ENCODE measurements around the gene VSIG4. TPM values are rescaled to one million over a fixed set of nuclear protein-coding genes. Genes with fewer than 3 reads are reported as not detected.

Gene VSIG4
- total and polyA plus RNA-seq, 2 of the 13 experiments (the other 11 are each of a cell fraction or from before 2014, with no cell fraction given), result not detected

GRCh38 chrX:66019310-66019652, 20.6 kb downstream of the VSIG4 start:
- Histone ChIP-seq H3K27me3 (ENCODE audit: control insufficient read depth in 1 of 2, insufficient read depth in 2 of 2, low read length in 2 of 2) (no peaks in the 10 kb centered on the region), H3K4me3 (replicated peaks in 1 of 3; ENCODE audit: insufficient read depth in 1 of 3, low read depth in 2 of 3, low read length in 3 of 3) (no peak overlapping the region), H3K4me2 (ENCODE audit: low read depth, low read length) (no peak overlapping the region), H3K4me1 (ENCODE audit: insufficient read depth, low read length) (no peaks in the 10 kb centered on the region), H3K9ac (ENCODE audit: insufficient read depth, low read depth, low read length) (no peak overlapping the region), H3K27ac (ENCODE audit: extremely low read length, insufficient read depth, low read length) (no peak overlapping the region), H4K20me1 (ENCODE audit: insufficient read depth, low read length) (no peaks in the 10 kb centered on the region), H2AFZ (ENCODE audit: low read length) (no peak overlapping the region), H3K79me2 (ENCODE audit: insufficient read depth, low read length) (no peaks in the 10 kb centered on the region), H3K36me3 (replicated peaks in 1 of 2; ENCODE audit: control insufficient read depth in 1 of 2, insufficient read depth in 2 of 2, low read length in 2 of 2) (no peaks in the 10 kb centered on the region), H3K9me3 (ENCODE audit: low read length) (no peaks in the 10 kb centered on the region)
- FAIRE-seq (no peak), DNase-seq (ENCODE audit: low spot score) (no peak), ATAC-seq (no peak)
- intact Hi-C loops (cut with micrococcal nuclease; ENCODE audit: unreplicated experiment), result no loop called here
- in situ Hi-C loops (cut with HindIII; ENCODE audit: extremely low pct_ligation_motif_present, low pct_unique_long_range_greater_than_20kb), result no loop called here
- TF ChIP-seq NFE2L1 (CRISPR knock-in tag; IDR thresholded peaks at IDR 0.05; ENCODE audit: borderline replicate concordance) (no peak), HMGA1 (CRISPR knock-in tag; conservative IDR thresholded peaks at IDR 0.05) (no peak), ZSCAN9 (CRISPR knock-in tag; IDR thresholded peaks at IDR 0.05; ENCODE audit: borderline replicate concordance) (no peak), REPIN1 (CRISPR knock-in tag; IDR thresholded peaks at IDR 0.05; ENCODE audit: borderline replicate concordance, low read depth) (no peak), ZC3H4 (CRISPR knock-in tag; IDR thresholded peaks at IDR 0.05; ENCODE audit: borderline replicate concordance) (no peak), SNAPC4 (CRISPR knock-in tag; IDR thresholded peaks at IDR 0.05) (no peak), SKIL (CRISPR knock-in tag; IDR thresholded peaks at IDR 0.05; ENCODE audit: borderline replicate concordance) (no peak)
- WGBS (ENCODE audit: low lambda C conversion rate), result 0% methylated on average over 1 of the region's 1 CpG
- no TSS peak for BruUV-seq (replicated peaks)
- ChIA-PET CTCF (ENCODE audit: low intra/inter-chr PET ratio, low total read pairs) (no interaction called here), POLR2A (no interaction called here)

Measured in HepG2 (cell line).